ENCODE measurements around the gene PHF2.

Gene PHF2

DNA sequence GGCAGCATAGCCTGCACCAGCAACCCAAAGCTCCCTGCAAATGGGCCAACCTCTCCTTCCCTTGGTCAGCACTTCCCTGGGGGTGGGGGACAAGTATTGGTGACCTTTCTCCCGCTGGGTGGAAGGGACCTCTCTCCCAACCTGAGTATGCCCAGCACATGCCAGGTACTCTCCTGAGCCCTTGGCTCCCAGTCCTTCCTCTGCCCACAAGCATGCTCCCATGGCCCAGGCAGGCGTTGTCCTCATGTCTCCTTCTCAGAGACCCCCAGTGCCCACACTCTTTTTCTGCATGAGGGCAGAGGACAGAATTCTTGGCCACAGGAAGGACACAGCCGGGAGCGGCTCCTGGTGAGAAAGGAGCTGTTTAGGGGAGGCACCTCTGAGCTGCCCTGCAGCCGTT is 60.3 kb downstream of the PHF2 start:
- no peak for DNase-seq
- H2BK120ac ChIP-seq (ENCODE audit: insufficient read depth, low read length, poor library complexity), result no peak overlapping the region
- peaks cover 8 to 24% of the 10 kb centered on the region in 2 experiments for H3K36me3 ChIP-seq (ENCODE audit: control insufficient read depth in 1 of 2, insufficient read depth in 2 of 2, low read length in 2 of 2)

DNA sequence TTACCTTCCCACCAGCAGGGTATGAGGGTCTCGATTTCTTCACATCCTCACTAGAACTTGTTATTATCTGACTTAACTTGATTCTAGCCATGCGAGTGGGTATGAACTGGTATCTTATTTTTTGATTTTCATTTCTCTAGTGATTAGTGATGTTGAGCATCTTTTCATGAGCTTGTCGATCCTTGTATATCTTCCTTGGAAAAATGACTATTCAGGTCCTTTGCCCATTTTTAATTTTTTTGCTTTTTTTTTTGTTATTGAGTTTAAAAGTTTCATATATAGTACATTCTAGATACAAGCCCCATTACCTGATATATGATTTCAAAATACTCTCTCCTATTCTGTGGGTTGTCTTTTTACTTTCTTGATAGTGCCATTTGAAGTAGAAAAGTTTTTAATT is 61.5 kb downstream of the PHF2 start:
- Histone ChIP-seq H3K79me1 (ENCODE audit: low read length) (no peaks in the 10 kb centered on the region), H3K27me3 (ENCODE audit: insufficient read depth, low read length) (no peaks in the 10 kb centered on the region), H2BK5ac (ENCODE audit: low read depth, low read length, poor library complexity) (no peak overlapping the region), H3K36me3 (ENCODE audit: control insufficient read depth in 1 of 2, insufficient read depth in 2 of 2, low read length in 2 of 2) (peaks cover 8 to 22% of the 10 kb centered on the region in 2 experiments), H3K79me2 (ENCODE audit: control insufficient read depth, insufficient read depth, low read length, poor library complexity) (no peaks in the 10 kb centered on the region), H4K91ac (ENCODE audit: low read depth, low read length) (no peak overlapping the region), H3K9me3 (ENCODE audit: insufficient read depth, low read depth, low read length) (no peaks in the 10 kb centered on the region), H3K4ac (ENCODE audit: low read depth, low read length) (no peak overlapping the region), H3K9ac (ENCODE audit: low read length) (no peak overlapping the region), H4K12ac (ENCODE audit: low read depth, low read length) (no peak overlapping the region), H4K8ac (ENCODE audit: low read depth, low read length) (no peak overlapping the region), H3K14ac (ENCODE audit: low read length) (no peak overlapping the region), H3K18ac (ENCODE audit: low read length) (no peak overlapping the region), H2BK12ac (ENCODE audit: low read length) (no peak overlapping the region), H2AFZ (ENCODE audit: insufficient read depth, low read length, poor library complexity) (no peak overlapping the region), H2BK120ac (ENCODE audit: insufficient read depth, low read length, poor library complexity) (no peak overlapping the region), H2AK5ac (ENCODE audit: low read length) (no peak overlapping the region), H3K4me1 (ENCODE audit: control insufficient read depth in 1 of 2, insufficient read depth in 2 of 2, low read length in 2 of 2) (peaks cover 0 to under 1% of the 10 kb centered on the region in 2 experiments), H3K4me3 (ENCODE audit: low read depth, low read length) (no peak overlapping the region), H3K23ac (ENCODE audit: low read length) (no peak overlapping the region), H3K27ac (ENCODE audit: low read depth, low read length) (no peak overlapping the region), H3K4me2 (ENCODE audit: low read length) (no peak overlapping the region)
- no peak for DNase-seq
- no CpG with 5 or more reads among the region's 3 CpGs for WGBS (ENCODE audit: extremely low coverage, insufficient coverage, insufficient read length)

More for the DNA sequence above, 60.3 kb downstream of the PHF2 start:
- Histone ChIP-seq H3K4ac (ENCODE audit: low read depth, low read length) (no peak overlapping the region), H3K23ac (ENCODE audit: low read length) (no peak overlapping the region), H4K91ac (ENCODE audit: low read depth, low read length) (no peak overlapping the region), H2AFZ (ENCODE audit: insufficient read depth, low read length, poor library complexity) (no peak overlapping the region), H3K79me1 (ENCODE audit: low read length) (no peaks in the 10 kb centered on the region), H4K8ac (ENCODE audit: low read depth, low read length) (no peak overlapping the region), H2BK5ac (ENCODE audit: low read depth, low read length, poor library complexity) (no peak overlapping the region), H3K9ac (ENCODE audit: low read length) (no peak overlapping the region), H3K18ac (ENCODE audit: low read length) (no peak overlapping the region), H3K14ac (ENCODE audit: low read length) (no peak overlapping the region), H3K27me3 (ENCODE audit: insufficient read depth, low read length) (no peaks in the 10 kb centered on the region), H3K4me3 (ENCODE audit: low read depth, low read length) (no peak overlapping the region), H3K4me1 (ENCODE audit: control insufficient read depth in 1 of 2, insufficient read depth in 2 of 2, low read length in 2 of 2) (no peaks in the 10 kb centered on the region), H3K4me2 (ENCODE audit: low read length) (no peak overlapping the region), H2BK12ac (ENCODE audit: low read length) (no peak overlapping the region), H3K9me3 (ENCODE audit: insufficient read depth, low read depth, low read length) (no peaks in the 10 kb centered on the region), H3K79me2 (ENCODE audit: control insufficient read depth, insufficient read depth, low read length, poor library complexity) (no peaks in the 10 kb centered on the region), H4K12ac (ENCODE audit: low read depth, low read length) (no peak overlapping the region), H3K27ac (ENCODE audit: low read depth, low read length) (no peak overlapping the region), H2AK5ac (ENCODE audit: low read length) (no peak overlapping the region)
- no CpG with 5 or more reads among the region's 5 CpGs for WGBS (ENCODE audit: extremely low coverage, insufficient coverage, insufficient read length)

DNA sequence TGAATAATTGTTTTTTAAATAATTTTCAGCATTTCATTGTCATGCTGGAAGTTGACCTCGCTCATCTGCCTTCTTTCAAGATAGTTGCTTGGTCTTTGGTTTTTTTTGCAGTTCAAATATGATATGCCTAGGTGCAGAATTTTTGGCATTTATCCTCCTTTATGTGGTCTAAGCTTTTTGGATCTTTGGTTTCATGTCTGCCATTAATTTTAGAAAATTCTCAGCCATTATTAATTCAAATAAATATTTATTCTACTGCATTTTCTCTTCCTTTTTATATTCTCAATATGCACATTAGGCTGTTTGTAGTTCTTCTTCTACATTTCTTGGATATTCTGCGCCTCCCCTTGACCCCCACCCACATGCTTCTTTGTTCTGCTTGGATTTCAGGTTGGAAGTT is 63.6 kb downstream of the PHF2 start:
- WGBS (ENCODE audit: extremely low coverage, insufficient coverage, insufficient read length), result no CpG with 5 or more reads among the region's 2 CpGs

DNA sequence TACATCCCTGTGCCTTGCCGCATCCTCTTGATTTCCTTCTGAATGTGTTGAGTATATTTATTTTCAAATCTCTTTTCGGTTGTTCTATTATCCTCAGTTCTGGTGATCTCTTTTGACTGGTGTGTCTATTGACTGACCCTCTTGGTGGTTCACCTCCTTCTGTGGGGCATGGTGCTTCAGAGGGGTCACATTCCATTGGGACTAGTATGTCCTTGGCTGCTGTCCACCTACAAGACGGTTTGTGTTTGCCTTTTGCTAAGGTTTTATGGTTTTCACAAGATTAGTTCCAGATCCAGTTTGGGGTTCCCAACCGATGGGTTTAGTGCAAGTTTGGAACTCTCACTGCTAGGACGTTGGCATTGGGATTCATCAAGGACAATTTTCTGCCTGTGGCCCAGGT is 66.6 kb downstream of the PHF2 start:
- H4K8ac ChIP-seq (ENCODE audit: low read depth, low read length), result no peak overlapping the region
- H2AFZ ChIP-seq (ENCODE audit: insufficient read depth, low read length, poor library complexity), result no peak overlapping the region
- no peaks in the 10 kb centered on the region for H3K9me3 ChIP-seq (ENCODE audit: insufficient read depth, low read depth, low read length)
- H4K12ac ChIP-seq (ENCODE audit: low read depth, low read length), result no peak overlapping the region
- no peak overlapping the region for H2BK120ac ChIP-seq (ENCODE audit: insufficient read depth, low read length, poor library complexity)
- no peak overlapping the region for H3K23ac ChIP-seq (ENCODE audit: low read length)
- no CpG with 5 or more reads among the region's 5 CpGs for WGBS (ENCODE audit: extremely low coverage, insufficient coverage, insufficient read length)
- no peak overlapping the region for H3K14ac ChIP-seq (ENCODE audit: low read length)
- no peak overlapping the region for H3K9ac ChIP-seq (ENCODE audit: low read length)
- no peak overlapping the region for H2AK5ac ChIP-seq (ENCODE audit: low read length)
- no peak overlapping the region for H3K4ac ChIP-seq (ENCODE audit: low read depth, low read length)
- no peak overlapping the region for H3K4me2 ChIP-seq (ENCODE audit: low read length)
- no peak overlapping the region for H3K27ac ChIP-seq (ENCODE audit: low read depth, low read length)
- H2BK5ac ChIP-seq (ENCODE audit: low read depth, low read length, poor library complexity), result no peak overlapping the region
- no peaks in the 10 kb centered on the region for H3K79me1 ChIP-seq (ENCODE audit: low read length)
- DNase-seq, result no peak
- H3K18ac ChIP-seq (ENCODE audit: low read length), result no peak overlapping the region
- peaks cover 0 to 2% of the 10 kb centered on the region in 2 experiments for H3K4me1 ChIP-seq (ENCODE audit: control insufficient read depth in 1 of 2, insufficient read depth in 2 of 2, low read length in 2 of 2)
- no peaks in the 10 kb centered on the region for H3K27me3 ChIP-seq (ENCODE audit: insufficient read depth, low read length)
- peaks cover 15 to 23% of the 10 kb centered on the region in 2 experiments for H3K36me3 ChIP-seq (ENCODE audit: control insufficient read depth in 1 of 2, insufficient read depth in 2 of 2, low read length in 2 of 2)
- H3K4me3 ChIP-seq (ENCODE audit: low read depth, low read length), result no peak overlapping the region
- no peak overlapping the region for H2BK12ac ChIP-seq (ENCODE audit: low read length)
- H3K79me2 ChIP-seq (ENCODE audit: control insufficient read depth, insufficient read depth, low read length, poor library complexity), result no peaks in the 10 kb centered on the region
- H4K91ac ChIP-seq (ENCODE audit: low read depth, low read length), result no peak overlapping the region

More for the DNA sequence above, 63.6 kb downstream of the PHF2 start:
- Histone ChIP-seq H3K27ac (ENCODE audit: low read depth, low read length) (no peak overlapping the region), H2AK5ac (ENCODE audit: low read length) (no peak overlapping the region), H3K36me3 (ENCODE audit: control insufficient read depth in 1 of 2, insufficient read depth in 2 of 2, low read length in 2 of 2) (peaks cover 8 to 15% of the 10 kb centered on the region in 2 experiments), H3K23ac (ENCODE audit: low read length) (no peak overlapping the region), H3K79me2 (ENCODE audit: control insufficient read depth, insufficient read depth, low read length, poor library complexity) (no peaks in the 10 kb centered on the region), H3K79me1 (ENCODE audit: low read length) (no peaks in the 10 kb centered on the region), H3K14ac (ENCODE audit: low read length) (no peak overlapping the region), H3K27me3 (ENCODE audit: insufficient read depth, low read length) (no peaks in the 10 kb centered on the region), H2AFZ (ENCODE audit: insufficient read depth, low read length, poor library complexity) (no peak overlapping the region), H2BK120ac (ENCODE audit: insufficient read depth, low read length, poor library complexity) (no peak overlapping the region), H3K4me1 (ENCODE audit: control insufficient read depth in 1 of 2, insufficient read depth in 2 of 2, low read length in 2 of 2) (peaks cover 0 to 2% of the 10 kb centered on the region in 2 experiments), H3K4ac (ENCODE audit: low read depth, low read length) (no peak overlapping the region), H3K4me2 (ENCODE audit: low read length) (no peak overlapping the region), H3K18ac (ENCODE audit: low read length) (no peak overlapping the region), H3K9ac (ENCODE audit: low read length) (no peak overlapping the region), H2BK12ac (ENCODE audit: low read length) (no peak overlapping the region), H4K91ac (ENCODE audit: low read depth, low read length) (no peak overlapping the region), H3K4me3 (ENCODE audit: low read depth, low read length) (no peak overlapping the region), H2BK5ac (ENCODE audit: low read depth, low read length, poor library complexity) (no peak overlapping the region), H3K9me3 (ENCODE audit: insufficient read depth, low read depth, low read length) (no peaks in the 10 kb centered on the region), H4K8ac (ENCODE audit: low read depth, low read length) (no peak overlapping the region), H4K12ac (ENCODE audit: low read depth, low read length) (no peak overlapping the region)
- no peak for DNase-seq
